ENCODE data around the gene TAGAP. TPM values are rescaled to one million over a fixed set of nuclear protein-coding genes. Genes with fewer than 3 reads are reported as not detected.

TAGAP gene
- total and polyA plus RNA-seq, 9 of the 15 experiments (the other 6 are each of a cell fraction or from before 2014, with no cell fraction given): 0.07 TPM; not detected in 8

GRCh38 chr6:159080217-159080976 lies 35.6 kb upstream of the TAGAP start:
- POLR2A ChIA-PET: interaction anchor here (0.8 to 1.3 kb wide), 3 partner anchors 15 to 383 kb away, joined by 3 to 4 read pairs (median 3); no protein-coding TSS in a partner anchor
- no peak for ATAC-seq
- H2AFZ ChIP-seq (ENCODE audit: low read depth, low read length): no peak overlapping the region
- TF ChIP-seq MYC (IDR thresholded peaks at IDR 0.05; ENCODE audit: low read depth, low read length) (no peak), MYC (CRISPR knock-in tag; IDR thresholded peaks at IDR 0.05; ENCODE audit: borderline replicate concordance, low read depth) (no peak), ZBTB1 (CRISPR knock-in tag; IDR thresholded peaks at IDR 0.05; ENCODE audit: borderline replicate concordance, low read depth) (no peak), ZNF609 (CRISPR knock-in tag; IDR thresholded peaks at IDR 0.05; ENCODE audit: borderline replicate concordance) (no peak), ZNF23 (CRISPR knock-in tag; IDR thresholded peaks at IDR 0.05) (no peak), NONO (IDR thresholded peaks at IDR 0.05; ENCODE audit: low read depth in 2 of 2, low read length in 1 of 2) (no peak), KDM4B (IDR thresholded peaks at IDR 0.05; ENCODE audit: borderline replicate concordance in 2 of 2, low read depth in 1 of 2) (no peak), SMAD2 (IDR thresholded peaks at IDR 0.05; ENCODE audit: low read depth, low read length) (no peak), USF1 (CRISPR knock-in tag; IDR thresholded peaks at IDR 0.05) (no peak), CTCF (IDR thresholded peaks at IDR 0.05 in 2 of 3, conservative IDR thresholded peaks at IDR 0.05 in 1 of 3; ENCODE audit: insufficient read depth in 2 of 3, low read depth in 1 of 3, low read length in 3 of 3) (no peak)

More at GRCh38 chr6:159080217-159080976, 35.6 kb upstream of the TAGAP start:
- Histone ChIP-seq H3K9me3 (replicated peaks; ENCODE audit: control insufficient read depth, insufficient read depth, low read depth, low read length) (no peaks in the 10 kb centered on the region), H3K79me2 (ENCODE audit: control insufficient read depth, insufficient read depth, low read length) (no peaks in the 10 kb centered on the region), H3K9ac (ENCODE audit: insufficient read depth in 1 of 2, low read depth in 2 of 2, low read length in 2 of 2) (no peak overlapping the region), H3K27me3 (ENCODE audit: control insufficient read depth in 2 of 2, insufficient read depth in 2 of 2, low read length in 2 of 2) (peaks cover 29 to 35% of the 10 kb centered on the region in 2 experiments), H3K36me3 (ENCODE audit: control insufficient read depth, insufficient read depth, low read length) (no peaks in the 10 kb centered on the region), H3K4me1 (replicated peaks in 1 of 2; ENCODE audit: control insufficient read depth in 2 of 2, insufficient read depth in 2 of 2, low read length in 2 of 2) (peaks cover 0 to 1% of the 10 kb centered on the region in 2 experiments; a peak in 1 of 5 replicates), H4K20me1 (replicated peaks; ENCODE audit: control insufficient read depth, insufficient read depth, low read length) (no peaks in the 10 kb centered on the region), H3K4me3 (no peak overlapping the region), H3K27ac (ENCODE audit: extremely low read depth, low read depth, low read length) (no peak overlapping the region), H3K9me1 (ENCODE audit: control insufficient read depth, insufficient read depth, low read length) (no peaks in the 10 kb centered on the region), H3K4me2 (ENCODE audit: insufficient read depth, low read length) (no peak overlapping the region)
- no TSS peak for BruUV-seq (replicated peaks)
- in situ Hi-C loops (cut with MboI): no loop called here
- intact Hi-C loops (cut with micrococcal nuclease): no loop called here
- CTCF ChIA-PET (ENCODE audit: low intra/inter-chr PET ratio): no interaction called here
- WGBS (ENCODE audit: insufficient coverage, low coverage, missing lambda C conversion rate): 0% methylated on average over 4 of the region's 4 CpGs
- no peak for DNase-seq (ENCODE audit: extremely low read depth in 1 of 4, low spot score in 3 of 4)
- no peak for FAIRE-seq
